Thoracic aorta (tissue), 2 donors: ENCODE data around the gene SLIT3. TPM values are rescaled to one million over a fixed set of nuclear protein-coding genes. Genes with fewer than 3 reads are reported as not detected.

Experiments used
- ATAC-seq: fragments of 150-250 bp; one replicate; pipeline ENCODE4 v1.8.0; 2017; ENCODE audit warnings: low read depth; ENCODE audit not compliant: insufficient number of reproducible peaks, low FRiP score
- DNase-seq: peaks from one replicate; pipeline ENCODE4 v3.0.0-alpha.2; 2020; ENCODE audit warnings: low spot score
- H3K27ac ChIP-seq, 2 donors: fragments of 200-600 bp; sonication (generic); 1 replicate in 1 of 2; 2 replicates in 1 of 2; pipeline ENCODE4 v1.5.1; 2016; ENCODE audit warnings: mild to moderate bottlenecking in 2 of 2, moderate library complexity in 2 of 2
- H3K27me3 ChIP-seq: fragments of 200-600 bp; sonication (generic); replicated peaks from 2 replicates; pipeline ENCODE4 v1.6.0; 2016; ENCODE audit warnings: mild to moderate bottlenecking; ENCODE audit not compliant: insufficient read depth
- H3K36me3 ChIP-seq: fragments of 200-600 bp; sonication (generic); one replicate; pipeline ENCODE4 v1.5.1; 2016
- H3K4me1 ChIP-seq, 2 donors: fragments of 200-600 bp; sonication (generic); 1 replicate in 1 of 2; 2 replicates in 1 of 2; pipeline versions ENCODE4 v1.5.1 to v1.6.0; 2016; ENCODE audit warnings: low read depth in 2 of 2, mild to moderate bottlenecking in 1 of 2; ENCODE audit not compliant: control insufficient read depth in 1 of 2
- H3K4me3 ChIP-seq: fragments of 200-600 bp; sonication (generic); 2 replicates; pipeline ENCODE4 v1.5.1; 2016; ENCODE audit warnings: mild to moderate bottlenecking
- H3K9me3 ChIP-seq: fragments of 200-600 bp; sonication (generic); 2 replicates; pipeline ENCODE4 v1.5.1; 2016
- total RNA-seq, 2 donors: library from RNA; depleted of rRNA; stranded (reverse); fragments of >200 nt; gene quantifications; one replicate each; pipeline versions ENCODE4 v1.1.0 to v1.2.3, GENCODE V29; 2016
- TF ChIP-seq, protein P1 (sequence below): fragments of 200-600 bp; sonication (generic); IDR thresholded peaks from one replicate; pipeline ENCODE4 v1.5.1; 2019; ENCODE audit warnings: antibody characterized with exemption

SLIT3 gene
- total RNA-seq, 2 donors from 2014 or later: 80.1 to 86.9 TPM

GRCh38 chr5:168960497-168960896, 340.4 kb downstream of the SLIT3 start:
- Histone ChIP-seq H3K4me1 (no peaks in the 10 kb centered on the region), H3K27ac (no peak overlapping the region), H3K27me3 (no peaks in the 10 kb centered on the region), H3K36me3 (no peaks in the 10 kb centered on the region), H3K4me3 (no peak overlapping the region), H3K9me3 (no peaks in the 10 kb centered on the region)
- TF ChIP-seq, protein P1, sequence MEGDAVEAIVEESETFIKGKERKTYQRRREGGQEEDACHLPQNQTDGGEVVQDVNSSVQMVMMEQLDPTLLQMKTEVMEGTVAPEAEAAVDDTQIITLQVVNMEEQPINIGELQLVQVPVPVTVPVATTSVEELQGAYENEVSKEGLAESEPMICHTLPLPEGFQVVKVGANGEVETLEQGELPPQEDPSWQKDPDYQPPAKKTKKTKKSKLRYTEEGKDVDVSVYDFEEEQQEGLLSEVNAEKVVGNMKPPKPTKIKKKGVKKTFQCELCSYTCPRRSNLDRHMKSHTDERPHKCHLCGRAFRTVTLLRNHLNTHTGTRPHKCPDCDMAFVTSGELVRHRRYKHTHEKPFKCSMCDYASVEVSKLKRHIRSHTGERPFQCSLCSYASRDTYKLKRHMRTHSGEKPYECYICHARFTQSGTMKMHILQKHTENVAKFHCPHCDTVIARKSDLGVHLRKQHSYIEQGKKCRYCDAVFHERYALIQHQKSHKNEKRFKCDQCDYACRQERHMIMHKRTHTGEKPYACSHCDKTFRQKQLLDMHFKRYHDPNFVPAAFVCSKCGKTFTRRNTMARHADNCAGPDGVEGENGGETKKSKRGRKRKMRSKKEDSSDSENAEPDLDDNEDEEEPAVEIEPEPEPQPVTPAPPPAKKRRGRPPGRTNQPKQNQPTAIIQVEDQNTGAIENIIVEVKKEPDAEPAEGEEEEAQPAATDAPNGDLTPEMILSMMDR: no peak
- no peak for ATAC-seq
- DNase-seq: no peak

DNA sequence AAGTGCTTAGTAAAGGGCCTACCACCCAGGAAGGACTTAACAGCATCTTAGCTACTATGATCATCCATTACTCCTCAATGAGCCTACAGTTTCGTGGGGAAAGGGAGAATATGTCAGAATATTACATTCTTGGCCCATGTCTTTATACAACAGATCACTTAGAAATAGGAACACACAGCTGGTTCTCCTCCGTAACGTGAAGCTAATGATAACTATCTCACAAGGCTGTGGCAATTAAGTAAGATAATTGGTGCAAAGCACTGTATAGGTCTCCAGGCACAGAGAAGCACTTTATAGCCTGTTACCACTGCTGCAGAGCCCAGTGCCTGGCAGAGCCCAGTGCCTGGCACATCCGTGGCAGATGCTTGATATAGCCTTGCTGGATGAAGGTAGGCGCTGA, 347.6 kb downstream of the SLIT3 start:
- Histone ChIP-seq H3K4me1 (no peaks in the 10 kb centered on the region), H3K36me3 (no peaks in the 10 kb centered on the region), H3K27ac (no peak overlapping the region), H3K9me3 (no peaks in the 10 kb centered on the region), H3K27me3 (no peaks in the 10 kb centered on the region), H3K4me3 (no peak overlapping the region)
- DNase-seq (no peak), ATAC-seq (no peak)
- TF ChIP-seq, protein P1: no peak

DNA sequence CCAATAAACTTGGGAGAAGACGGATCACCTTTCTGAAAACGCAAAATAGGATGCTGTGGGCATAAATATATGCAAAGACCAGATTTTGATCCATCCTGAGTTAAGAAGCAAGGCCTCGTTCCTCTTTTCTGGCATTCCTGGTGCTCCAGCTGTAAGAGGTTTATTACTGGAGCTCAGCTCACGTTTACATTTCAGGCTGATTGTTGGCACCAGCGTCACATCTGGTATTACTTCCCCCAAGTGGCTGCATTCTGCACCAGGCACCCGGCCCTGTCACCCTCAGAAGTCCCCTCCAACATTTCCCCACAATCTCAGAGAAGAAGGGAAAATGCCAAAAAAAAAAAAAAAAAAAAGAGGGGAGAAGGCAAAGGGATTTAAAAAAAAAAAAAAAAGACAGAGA, 348.7 kb downstream of the SLIT3 start:
- H3K4me3 ChIP-seq: no peak overlapping the region
- no peaks in the 10 kb centered on the region for H3K4me1 ChIP-seq
- no peaks in the 10 kb centered on the region for H3K9me3 ChIP-seq
- DNase-seq: no peak
- H3K27me3 ChIP-seq: no peaks in the 10 kb centered on the region
- no peaks in the 10 kb centered on the region for H3K36me3 ChIP-seq
- H3K27ac ChIP-seq: no peak overlapping the region
- TF ChIP-seq, protein P1: no peak
- ATAC-seq: no peak

- Histone ChIP-seq H3K9me3 (no peaks in the 10 kb centered on the region), H3K27ac (no peak overlapping the region), H3K4me3 (no peak overlapping the region), H3K36me3 (no peaks in the 10 kb centered on the region), H3K4me1 (no peaks in the 10 kb centered on the region), H3K27me3 (no peaks in the 10 kb centered on the region)
- DNase-seq (no peak), ATAC-seq (no peak)
- TF ChIP-seq, protein P1: no peak
These were observed 349.2 kb downstream of the SLIT3 start for GRCh38 chr5:168951769-168952168.

DNA sequence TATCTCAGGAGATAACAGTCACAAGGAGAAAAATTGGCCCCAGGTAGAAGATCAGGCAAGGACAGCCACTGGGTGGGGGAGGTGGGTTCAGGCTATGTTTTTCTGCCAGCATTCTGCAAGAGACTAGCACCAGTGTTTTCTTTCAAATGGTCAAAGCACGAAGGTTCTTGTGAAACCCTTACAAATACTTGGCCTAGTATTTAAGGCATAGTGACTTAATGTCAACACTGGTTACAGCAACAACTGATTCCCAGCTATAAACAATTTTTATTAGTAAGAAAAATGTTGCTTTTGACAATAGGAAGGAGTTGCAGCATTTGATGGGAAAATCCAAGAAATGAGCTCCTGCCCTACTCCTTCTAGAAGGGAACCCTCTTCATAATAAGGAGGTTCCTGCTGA, 349.6 kb downstream of the SLIT3 start:
- no peaks in the 10 kb centered on the region for H3K27me3 ChIP-seq
- H3K4me3 ChIP-seq: no peak overlapping the region
- no peak overlapping the region for H3K27ac ChIP-seq
- TF ChIP-seq, protein P1: no peak
- no peaks in the 10 kb centered on the region for H3K9me3 ChIP-seq
- no peaks in the 10 kb centered on the region for H3K36me3 ChIP-seq
- no peak for ATAC-seq
- DNase-seq: no peak
- no peaks in the 10 kb centered on the region for H3K4me1 ChIP-seq
